SK-N-SH (cell line): Measurements from ENCODE around the gene HOXB9. TPM values are rescaled to one million over a fixed set of nuclear protein-coding genes. Genes with fewer than 3 reads are reported as not detected.

ENCODE experiments used
- CTCF ChIA-PET: fragments of 300-600, 350-600 bp; formaldehyde crosslinking; extraction: SDS; loops from one replicate; lab custom pipeline; 2021; lab: Yijun Ruan, JAX
- POLR2A ChIA-PET: fragments of 350-600 bp; sonication (Branson Sonifier 250); formaldehyde crosslinking; extraction: SDS; loops from one replicate; lab custom pipeline; 2020; ENCODE audit warnings: antibody characterized with exemption, inconsistent platforms; lab: Yijun Ruan, JAX
- DNase-seq: peaks from one replicate; pipeline ENCODE4 v3.0.0; 2012
- H2AFZ ChIP-seq: fragments of 200-600 bp; sonication (generic); 2 replicates; pipeline ENCODE4 v1.8.1; 2016; ENCODE audit warnings: antibody characterized with exemption, mild to moderate bottlenecking, low read depth
- H3F3A ChIP-seq: fragments of 200-600 bp; sonication (generic); replicated peaks from 2 replicates; pipeline ENCODE3; 2016; ENCODE audit warnings: antibody characterized with exemption, mild to moderate bottlenecking; ENCODE audit not compliant: insufficient read depth
- H3K27ac ChIP-seq, 2 experiments: fragments of 200-500 bp in 1 of 2; fragments of 200-600 bp in 1 of 2; sonication (Bioruptor generic) in 1 of 2; sonication (generic), shearing (Covaris generic) in 1 of 2; 2 replicates each; pipeline versions ENCODE4 v1.5.1 to v1.6.1; 2014 to 2016; ENCODE audit warnings: low read depth in 2 of 2, inconsistent platforms in 1 of 2, low read length in 1 of 2, mild to moderate bottlenecking in 1 of 2, mixed read lengths in 1 of 2
- H3K27me3 ChIP-seq: fragments of 200-600 bp; sonication (generic), shearing (Covaris generic); 2 replicates; pipeline ENCODE4 v1.6.1; 2016; ENCODE audit warnings: mixed run types; ENCODE audit not compliant: insufficient read depth
- H3K36me3 ChIP-seq, 2 experiments: fragments of 200-500 bp in 1 of 2; fragments of 200-600 bp in 1 of 2; sonication (Bioruptor generic) in 1 of 2; sonication (generic) in 1 of 2; replicated peaks in 1 of 2; 2 replicates each; pipeline versions ENCODE3 to v1.5.1; 2014 to 2016; ENCODE audit warnings: low read length in 1 of 2, mild to moderate bottlenecking in 1 of 2; ENCODE audit not compliant: insufficient read depth in 2 of 2, control insufficient read depth in 1 of 2
- H3K4me1 ChIP-seq, 2 experiments: fragments of 200-500 bp in 1 of 2; fragments of 200-600 bp in 1 of 2; sonication (Bioruptor generic) in 1 of 2; sonication (generic), shearing (Covaris generic) in 1 of 2; 2 replicates each; pipeline versions ENCODE4 v1.5.1 to v1.6.1; 2014 to 2016; ENCODE audit warnings: low read depth in 1 of 2, low read length in 1 of 2, mixed run types in 1 of 2; ENCODE audit not compliant: insufficient read depth in 2 of 2, control insufficient read depth in 1 of 2
- H3K4me2 ChIP-seq: fragments of 200-600 bp; sonication (generic), shearing (Covaris generic); 2 replicates; pipeline ENCODE4 v1.6.1; 2017; ENCODE audit warnings: mixed run types
- H3K4me3 ChIP-seq, 2 experiments: fragments of 200-500 bp in 1 of 2; fragments of 200-600 bp in 1 of 2; sonication (Bioruptor generic) in 1 of 2; sonication (generic), shearing (Covaris generic) in 1 of 2; 2 replicates each; pipeline versions ENCODE4 v1.5.1 to v1.8.1; 2014 to 2016; ENCODE audit warnings: low read depth in 2 of 2, inconsistent platforms in 1 of 2, low read length in 1 of 2, mild to moderate bottlenecking in 1 of 2, mixed read lengths in 1 of 2, moderate library complexity in 1 of 2
- H3K79me2 ChIP-seq: fragments of 200-600 bp; sonication (generic); 2 replicates; pipeline ENCODE4 v1.8.1; 2017; ENCODE audit warnings: mild to moderate bottlenecking; ENCODE audit not compliant: insufficient read depth
- H3K9ac ChIP-seq: fragments of 200-600 bp; sonication (generic); 2 replicates; pipeline ENCODE4 v1.6.1; 2017; ENCODE audit warnings: mixed run types
- H3K9me2 ChIP-seq: fragments of 200-600 bp; sonication (generic); 2 replicates; pipeline ENCODE4 v1.6.1; 2017; ENCODE audit warnings: mixed run types
- H3K9me3 ChIP-seq: fragments of 200-600 bp; sonication (generic); 2 replicates; pipeline ENCODE4 v1.6.1; 2017; ENCODE audit warnings: mixed run types, mild to moderate bottlenecking, moderate library complexity
- H4K20me1 ChIP-seq: fragments of 200-600 bp; sonication (generic); 2 replicates; pipeline ENCODE4 v1.6.1; 2017; ENCODE audit warnings: mild to moderate bottlenecking, mixed run types; ENCODE audit not compliant: insufficient read depth
- CHD2 ChIP-seq: fragments of 150-350 bp; IDR thresholded peaks from 2 replicates; pipeline ENCODE4 v1.6.1; 2018; ENCODE audit warnings: low read length; ENCODE audit not compliant: partially characterized antibody
- EP300 ChIP-seq, 2 experiments: IDR thresholded peaks; 2 replicates each; pipeline versions ENCODE4 v1.4.0 to v1.6.1; 2012; ENCODE audit warnings: borderline replicate concordance in 1 of 2, low read depth in 1 of 2, low read length in 1 of 2
- FOSL2 ChIP-seq: IDR thresholded peaks from 2 replicates; pipeline ENCODE4 v1.4.0; 2012; ENCODE audit warnings: low read depth, mild to moderate bottlenecking, moderate library complexity, borderline replicate concordance
- FOXM1 ChIP-seq: IDR thresholded peaks from 2 replicates; pipeline ENCODE4 v1.4.0; 2012; ENCODE audit warnings: low read depth, mild to moderate bottlenecking
- GABPA ChIP-seq: IDR thresholded peaks from 2 replicates; pipeline ENCODE4 v1.4.0; 2012; ENCODE audit warnings: low read depth, mild to moderate bottlenecking
- IRF3 ChIP-seq: fragments of 150-350 bp; IDR thresholded peaks from 2 replicates; pipeline ENCODE4 v1.6.1; 2016; ENCODE audit warnings: mild to moderate bottlenecking, low read depth, low read length
- JUND ChIP-seq: IDR thresholded peaks from 2 replicates; pipeline ENCODE4 v1.4.0; 2012
- MAX ChIP-seq: IDR thresholded peaks from 2 replicates; pipeline ENCODE4 v1.4.0; 2012; ENCODE audit warnings: low read depth
- MEF2A ChIP-seq: IDR thresholded peaks from 2 replicates; pipeline ENCODE4 v1.4.0; 2012; ENCODE audit warnings: low read depth, borderline replicate concordance
- NFIC ChIP-seq: IDR thresholded peaks from 2 replicates; pipeline ENCODE4 v1.4.0; 2012; ENCODE audit warnings: borderline replicate concordance
- NRF1 ChIP-seq: IDR thresholded peaks from 2 replicates; pipeline ENCODE4 v1.6.1; 2012; ENCODE audit warnings: low read depth, mild to moderate bottlenecking, low read length
- POLR2AphosphoS5 ChIP-seq: IDR thresholded peaks from 2 replicates; pipeline ENCODE4 v1.6.1; 2012; ENCODE audit warnings: low read depth, low read length
- RAD21 ChIP-seq: IDR thresholded peaks from 2 replicates; pipeline ENCODE4 v1.6.1; 2012; ENCODE audit warnings: mild to moderate bottlenecking, low read length
- RCOR1 ChIP-seq: fragments of 150-350 bp; IDR thresholded peaks from 2 replicates; pipeline ENCODE4 v1.6.1; 2017; ENCODE audit warnings: antibody characterized with exemption, low read length
- REST ChIP-seq: IDR thresholded peaks from 2 replicates; pipeline ENCODE4 v1.6.1; 2012; ENCODE audit warnings: mild to moderate bottlenecking, low read depth, low read length, moderate library complexity
- RXRA ChIP-seq: IDR thresholded peaks from 2 replicates; pipeline ENCODE4 v1.4.0; 2012; ENCODE audit warnings: low read depth, mild to moderate bottlenecking, borderline replicate concordance
- SIN3A ChIP-seq: IDR thresholded peaks from 2 replicates; pipeline ENCODE4 v1.6.1; 2012; ENCODE audit warnings: low read depth, mild to moderate bottlenecking, low read length, moderate library complexity, borderline replicate concordance
- TCF12 ChIP-seq: IDR thresholded peaks from 2 replicates; pipeline ENCODE4 v1.4.0; 2012
- TEAD4 ChIP-seq: IDR thresholded peaks from 2 replicates; pipeline ENCODE4 v1.4.0; 2012; ENCODE audit warnings: mild to moderate bottlenecking, borderline replicate concordance; ENCODE audit not compliant: insufficient read depth
- WGBS: methylation state at CpG from one replicate; pipeline ENCODE4 v1.1.6; 2017; ENCODE audit warnings: low lambda C conversion rate; 5-methylcytosine and 5-hydroxymethylcytosine counted together
- polyA plus RNA-seq, 3 experiments: library from polyadenylated mRNA; depleted of rRNA; stranded (reverse); fragments of >200 nt; gene quantifications; 2 replicates each; pipeline ENCODE4 v1.2.3, GENCODE V29; 2012
- TF ChIP-seq, protein P1 (sequence below): IDR thresholded peaks from 2 replicates; pipeline ENCODE4 v1.4.0; 2012; ENCODE audit warnings: low read depth, borderline replicate concordance

Gene HOXB9
- polyA plus RNA-seq, 1 of the 3 experiments (the other 2 are of a cell fraction), result not detected

- Histone ChIP-seq H3K9me3 (no peaks in the 10 kb centered on the region), H3K4me2 (no peak overlapping the region), H2AFZ (no peak overlapping the region), H3K9me2 (no peaks in the 10 kb centered on the region), H3F3A (peaks cover 4% of the 10 kb centered on the region), H3K4me3 (no peak overlapping the region), H3K36me3 (no peaks in the 10 kb centered on the region), H3K9ac (no peak overlapping the region), H4K20me1 (peaks cover 12% of the 10 kb centered on the region; the same call in 1 of the 2 replicates), H3K27me3 (peaks cover 98% of the 10 kb centered on the region), H3K4me1 (0 out of 4 replicates have a peak, but pooled peaks cover 0 to 4% of the 10 kb centered on the region in 2 experiments), H3K79me2 (no peaks in the 10 kb centered on the region), H3K27ac (no peak overlapping the region)
- POLR2A ChIA-PET, result no interaction called here
- CTCF ChIA-PET, result interaction anchor here (0.7 to 3.7 kb wide), 10 partner anchors 11 to 440 kb away, joined by 3 to 20 read pairs (median 5); partner anchors contain the start of gene HOXB8
- WGBS, result 23% methylated on average over 25 of the region's 25 CpGs
- TF ChIP-seq REST, result no peak
- no peak for TF ChIP-seq JUND
- TF ChIP-seq IRF3, result no peak
- no peak for TF ChIP-seq NRF1
- no peak for TF ChIP-seq MEF2A
- TF ChIP-seq POLR2AphosphoS5, result no peak
- TF ChIP-seq SIN3A, result no peak
- TF ChIP-seq EP300 (IDR thresholded peaks at IDR 0.05; ENCODE audit: borderline replicate concordance in 1 of 2, low read depth in 1 of 2, low read length in 1 of 2), result no peak
- no peak for TF ChIP-seq GABPA
- no peak for TF ChIP-seq RXRA
- TF ChIP-seq CHD2, result no peak
- TF ChIP-seq NFIC, result no peak
- TF ChIP-seq, protein P1, sequence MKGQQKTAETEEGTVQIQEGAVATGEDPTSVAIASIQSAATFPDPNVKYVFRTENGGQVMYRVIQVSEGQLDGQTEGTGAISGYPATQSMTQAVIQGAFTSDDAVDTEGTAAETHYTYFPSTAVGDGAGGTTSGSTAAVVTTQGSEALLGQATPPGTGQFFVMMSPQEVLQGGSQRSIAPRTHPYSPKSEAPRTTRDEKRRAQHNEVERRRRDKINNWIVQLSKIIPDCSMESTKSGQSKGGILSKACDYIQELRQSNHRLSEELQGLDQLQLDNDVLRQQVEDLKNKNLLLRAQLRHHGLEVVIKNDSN, result no peak
- no peak for TF ChIP-seq TCF12
- TF ChIP-seq RCOR1, result no peak
- TF ChIP-seq RAD21, result no peak
- no peak for TF ChIP-seq MAX
- TF ChIP-seq FOXM1, result no peak
- TF ChIP-seq FOSL2, result no peak
- TF ChIP-seq TEAD4, result no peak
- no peak for DNase-seq
Measured at GRCh38 chr17:48595278-48595999, 30.7 kb downstream of the HOXB9 start.
